H1 (cell line): ENCODE measurements around the gene ASMTL.

Experiments used
- ATF2 ChIP-seq: IDR thresholded peaks from 2 replicates; pipeline ENCODE4 v1.6.1; 2012; ENCODE audit warnings: low read length, inconsistent platforms
- CBX5 ChIP-seq: fragments of 300-800, 300-1000 bp; sonication (generic); IDR thresholded peaks from 2 replicates; pipeline ENCODE4 v1.7.1; 2016; ENCODE audit warnings: antibody characterized with exemption, low read length, low read depth
- CHD1 ChIP-seq: IDR thresholded peaks from 2 replicates; pipeline ENCODE4 v1.6.1; 2012; ENCODE audit warnings: low read depth, low read length, improper control_type of control experiment
- CHD2 ChIP-seq: IDR thresholded peaks from 2 replicates; pipeline ENCODE4 v1.6.1; 2012; ENCODE audit warnings: low read length, improper control_type of control experiment
- EP300 ChIP-seq, 2 experiments: IDR thresholded peaks; 1 replicate in 1 of 2; 2 replicates in 1 of 2; pipeline ENCODE4 v1.6.1; 2011 to 2012; ENCODE audit warnings: low read depth in 2 of 2, low read length in 2 of 2, mild to moderate bottlenecking in 2 of 2, borderline replicate concordance in 1 of 2, inconsistent platforms in 1 of 2, moderate library complexity in 1 of 2
- RFX5 ChIP-seq: IDR thresholded peaks from 2 replicates; pipeline ENCODE4 v1.6.1; 2011; ENCODE audit warnings: low read depth, low read length, improper control_type of control experiment, borderline replicate concordance
- SRF ChIP-seq: IDR thresholded peaks from 2 replicates; pipeline ENCODE4 v1.6.1; 2011; ENCODE audit warnings: mild to moderate bottlenecking, low read depth, low read length, moderate library complexity
- SUZ12 ChIP-seq: fragments of 200-600 bp; sonication (generic); IDR thresholded peaks from 2 replicates; pipeline ENCODE4 v1.6.1; 2012; ENCODE audit warnings: mild to moderate bottlenecking, inconsistent platforms, low read length, moderate library complexity, mixed read lengths
- TAF1 ChIP-seq: IDR thresholded peaks from 2 replicates; pipeline ENCODE4 v1.6.1; 2011; ENCODE audit warnings: mild to moderate bottlenecking, low read depth, low read length
- TF ChIP-seq, protein P1 (sequence below): IDR thresholded peaks from 2 replicates; pipeline ENCODE4 v1.6.1; 2012; ENCODE audit warnings: inconsistent platforms
- TF ChIP-seq, protein P2 (sequence below), 3 experiments: IDR thresholded peaks; 1 replicate in 2 of 3; 2 replicates in 1 of 3; pipeline versions ENCODE4 v1.5.1 to v1.6.1; 2011; ENCODE audit warnings: low read length in 3 of 3, mild to moderate bottlenecking in 3 of 3, inconsistent platforms in 2 of 3, low read depth in 1 of 3, moderate library complexity in 1 of 3; ENCODE audit not compliant: insufficient read depth in 1 of 3; ENCODE audit errors: control extremely low read depth in 1 of 3
- TF ChIP-seq, protein P3 (sequence below): IDR thresholded peaks from 2 replicates; pipeline ENCODE4 v1.6.1; 2011; ENCODE audit warnings: low read depth, mild to moderate bottlenecking, low read length; ENCODE audit not compliant: insufficient read depth

DNA sequence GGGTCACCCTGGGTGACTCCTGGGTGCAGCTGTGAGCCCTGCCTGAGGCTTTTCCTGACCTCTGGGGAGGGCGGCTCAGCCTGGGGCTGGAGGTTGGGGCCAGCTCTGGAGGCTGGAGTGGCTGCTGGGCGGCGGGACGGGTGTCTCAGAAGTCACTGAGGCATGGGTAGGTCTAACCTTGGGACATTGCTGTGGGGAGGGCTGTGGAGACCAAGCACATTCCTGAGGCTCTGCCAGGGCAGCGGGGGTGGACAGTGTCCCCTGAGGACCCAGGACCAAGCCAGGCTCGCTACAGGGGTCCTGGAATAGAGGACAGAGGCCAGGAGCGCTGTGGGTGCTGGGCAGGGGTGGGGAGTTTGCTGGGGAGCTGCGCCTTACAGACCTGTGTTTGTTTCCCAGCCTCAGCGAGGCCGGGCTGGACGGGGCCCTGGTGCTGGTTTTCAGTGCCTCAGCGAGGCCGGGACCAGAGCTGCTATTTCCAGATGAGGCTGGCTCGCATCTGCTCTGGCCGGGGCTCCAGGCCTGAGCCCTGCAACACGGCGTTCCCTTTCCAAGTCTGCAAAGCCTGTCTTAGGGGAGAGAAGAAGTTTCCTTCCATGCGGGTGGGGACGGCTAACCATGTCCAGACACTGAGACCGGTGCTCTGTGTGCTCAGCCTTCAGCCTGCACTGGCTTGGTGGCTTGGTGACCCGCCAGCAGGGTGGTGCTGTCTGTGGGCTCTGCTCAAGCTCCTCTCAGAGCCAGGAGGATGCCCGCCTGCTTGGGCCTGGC, 57.8 kb downstream of the ASMTL start:
- TF ChIP-seq CHD1, result no peak
- TF ChIP-seq, protein P1, sequence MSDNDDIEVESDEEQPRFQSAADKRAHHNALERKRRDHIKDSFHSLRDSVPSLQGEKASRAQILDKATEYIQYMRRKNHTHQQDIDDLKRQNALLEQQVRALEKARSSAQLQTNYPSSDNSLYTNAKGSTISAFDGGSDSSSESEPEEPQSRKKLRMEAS, result no peak
- TF ChIP-seq, protein P2, sequence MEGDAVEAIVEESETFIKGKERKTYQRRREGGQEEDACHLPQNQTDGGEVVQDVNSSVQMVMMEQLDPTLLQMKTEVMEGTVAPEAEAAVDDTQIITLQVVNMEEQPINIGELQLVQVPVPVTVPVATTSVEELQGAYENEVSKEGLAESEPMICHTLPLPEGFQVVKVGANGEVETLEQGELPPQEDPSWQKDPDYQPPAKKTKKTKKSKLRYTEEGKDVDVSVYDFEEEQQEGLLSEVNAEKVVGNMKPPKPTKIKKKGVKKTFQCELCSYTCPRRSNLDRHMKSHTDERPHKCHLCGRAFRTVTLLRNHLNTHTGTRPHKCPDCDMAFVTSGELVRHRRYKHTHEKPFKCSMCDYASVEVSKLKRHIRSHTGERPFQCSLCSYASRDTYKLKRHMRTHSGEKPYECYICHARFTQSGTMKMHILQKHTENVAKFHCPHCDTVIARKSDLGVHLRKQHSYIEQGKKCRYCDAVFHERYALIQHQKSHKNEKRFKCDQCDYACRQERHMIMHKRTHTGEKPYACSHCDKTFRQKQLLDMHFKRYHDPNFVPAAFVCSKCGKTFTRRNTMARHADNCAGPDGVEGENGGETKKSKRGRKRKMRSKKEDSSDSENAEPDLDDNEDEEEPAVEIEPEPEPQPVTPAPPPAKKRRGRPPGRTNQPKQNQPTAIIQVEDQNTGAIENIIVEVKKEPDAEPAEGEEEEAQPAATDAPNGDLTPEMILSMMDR (IDR thresholded peaks at IDR 0.05; ENCODE audit: control extremely low read depth in 1 of 3, insufficient read depth in 1 of 3, low read depth in 1 of 3, low read length in 3 of 3), result no peak
- TF ChIP-seq RFX5, result no peak
- no peak for TF ChIP-seq CBX5
- TF ChIP-seq SUZ12, result no peak
- TF ChIP-seq CHD2, result no peak
- TF ChIP-seq, protein P3, sequence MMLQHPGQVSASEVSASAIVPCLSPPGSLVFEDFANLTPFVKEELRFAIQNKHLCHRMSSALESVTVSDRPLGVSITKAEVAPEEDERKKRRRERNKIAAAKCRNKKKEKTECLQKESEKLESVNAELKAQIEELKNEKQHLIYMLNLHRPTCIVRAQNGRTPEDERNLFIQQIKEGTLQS, result no peak
- TF ChIP-seq SRF, result no peak
- TF ChIP-seq EP300 (IDR thresholded peaks at IDR 0.05; ENCODE audit: borderline replicate concordance in 1 of 2, low read depth in 2 of 2, low read length in 2 of 2), result no peak
- TF ChIP-seq ATF2, result no peak
- no peak for TF ChIP-seq TAF1
